Activated CD4-positive, alpha-beta T cell treated with anti-CD3 and anti-CD28 coated beads for 1 hour (primary cell): ENCODE measurements around the gene NFE2L3.
"Not testable (repeated sequence)": the region's sequence is repeated elsewhere in the genome, so short reads cannot be mapped to it uniquely, and the experiment has no call there.

Experiments
- DNase-seq: peaks from one replicate; pipeline ENCODE4 v3.0.0-alpha.2; 2020

Gene NFE2L3

GRCh38 chr7:26147646-26148306, 4.2 kb upstream of the NFE2L3 start:
- DNase-seq, result not testable (repeated sequence)

- not testable (repeated sequence) for DNase-seq
Observed at GRCh38 chr7:26148307-26148700, 3.7 kb upstream of the NFE2L3 start.

- DNase-seq, result no peak
Observed at GRCh38 chr7:26149391-26149977, 2.5 kb upstream of the NFE2L3 start.

- DNase-seq, result no peak
Observed at GRCh38 chr7:26151096-26151495, 902 bp upstream of the NFE2L3 start.

GRCh38 chr7:26151650-26151952, 397 bp upstream of the NFE2L3 start:
- DNase-seq, result no peak

GRCh38 chr7:26152782-26153240, 813 bp downstream of the NFE2L3 start:
- DNase-seq, result not testable (repeated sequence)

GRCh38 chr7:26153241-26153822, 1.3 kb downstream of the NFE2L3 start:
- no peak for DNase-seq

GRCh38 chr7:26153823-26154783, 2.1 kb downstream of the NFE2L3 start:
- no peak for DNase-seq

- DNase-seq, result no peak
Observed at GRCh38 chr7:26155531-26156375, 3.8 kb downstream of the NFE2L3 start.

- no peak for DNase-seq
Observed at GRCh38 chr7:26156451-26157420, 4.7 kb downstream of the NFE2L3 start.

- no peak for DNase-seq
Observed at GRCh38 chr7:26157520-26158105, 5.6 kb downstream of the NFE2L3 start.

GRCh38 chr7:26159243-26159642, 7.2 kb downstream of the NFE2L3 start:
- DNase-seq, result no peak

- no peak for DNase-seq
Observed at GRCh38 chr7:26160896-26161295, 8.9 kb downstream of the NFE2L3 start.

- DNase-seq, result no peak
Observed at GRCh38 chr7:26162431-26162830, 10.4 kb downstream of the NFE2L3 start.

- DNase-seq, result not testable (repeated sequence)
Observed at GRCh38 chr7:26163804-26164203, 11.8 kb downstream of the NFE2L3 start.

- no peak for DNase-seq
Observed at GRCh38 chr7:26165950-26166683, 14.1 kb downstream of the NFE2L3 start.

GRCh38 chr7:26166684-26167266, 14.8 kb downstream of the NFE2L3 start:
- DNase-seq, result no peak

GRCh38 chr7:26167303-26167934, 15.4 kb downstream of the NFE2L3 start:
- DNase-seq, result no peak

- DNase-seq, result no peak
Observed at GRCh38 chr7:26168458-26169023, 16.5 kb downstream of the NFE2L3 start.
